ENCODE data around the gene WDR26.
"Not testable (repeated sequence)": the region's sequence is repeated elsewhere in the genome, so short reads cannot be mapped to it uniquely, and the experiment has no call there.

WDR26 gene

GRCh38 chr1:224375059-224375458, 59.5 kb downstream of the WDR26 start:
- H3K9me3 ChIP-seq (ENCODE audit: control insufficient read depth in 2 of 2, low read length in 2 of 2), result no peaks in the 10 kb centered on the region
- H3K36me3 ChIP-seq (ENCODE audit: control insufficient read depth in 2 of 2, insufficient read depth in 2 of 2, low read length in 2 of 2), result peaks cover 33 to 50% of the 10 kb centered on the region in 2 donors
- H3K27me3 ChIP-seq (ENCODE audit: control insufficient read depth in 1 of 2, insufficient read depth in 2 of 2, low read length in 2 of 2), result no peaks in the 10 kb centered on the region
- H3K27ac ChIP-seq (ENCODE audit: low read length), result no peak overlapping the region
- peaks cover 10% of the 10 kb centered on the region for H3K4me1 ChIP-seq (ENCODE audit: control insufficient read depth, insufficient read depth, low read length)
- H3K4me3 ChIP-seq (ENCODE audit: low read length in 2 of 2), result no peak overlapping the region
- no peak overlapping the region for H3K9ac ChIP-seq (ENCODE audit: low read length in 2 of 2)

GRCh38 chr1:224373008-224373590, 61.5 kb downstream of the WDR26 start:
- Histone ChIP-seq H3K27ac (ENCODE audit: low read length) (no peak overlapping the region), H3K9ac (ENCODE audit: low read length in 2 of 2) (no peak overlapping the region), H3K36me3 (ENCODE audit: control insufficient read depth in 2 of 2, insufficient read depth in 2 of 2, low read length in 2 of 2) (peaks cover 42 to 45% of the 10 kb centered on the region in 2 donors), H3K27me3 (ENCODE audit: control insufficient read depth in 1 of 2, insufficient read depth in 2 of 2, low read length in 2 of 2) (no peaks in the 10 kb centered on the region), H3K4me1 (ENCODE audit: control insufficient read depth, insufficient read depth, low read length) (peaks cover 10% of the 10 kb centered on the region), H3K4me3 (ENCODE audit: low read length in 2 of 2) (no peak overlapping the region), H3K9me3 (ENCODE audit: control insufficient read depth in 2 of 2, low read length in 2 of 2) (no peaks in the 10 kb centered on the region)

- no peak overlapping the region for H3K9ac ChIP-seq (ENCODE audit: low read length in 2 of 2)
- no peaks in the 10 kb centered on the region for H3K4me1 ChIP-seq (ENCODE audit: control insufficient read depth, insufficient read depth, low read length)
- H3K4me3 ChIP-seq (ENCODE audit: low read length in 2 of 2), result no peak overlapping the region
- peaks cover 26 to 33% of the 10 kb centered on the region in 2 donors for H3K36me3 ChIP-seq (ENCODE audit: control insufficient read depth in 2 of 2, insufficient read depth in 2 of 2, low read length in 2 of 2)
- no peak overlapping the region for H3K27ac ChIP-seq (ENCODE audit: low read length)
- H3K27me3 ChIP-seq (ENCODE audit: control insufficient read depth in 1 of 2, insufficient read depth in 2 of 2, low read length in 2 of 2), result no peaks in the 10 kb centered on the region
- no peaks in the 10 kb centered on the region for H3K9me3 ChIP-seq (ENCODE audit: control insufficient read depth in 2 of 2, low read length in 2 of 2)
Measured at GRCh38 chr1:224368409-224368808, 66.2 kb downstream of the WDR26 start.

GRCh38 chr1:224359207-224359606, 75.4 kb downstream of the WDR26 start:
- Histone ChIP-seq H3K4me1 (ENCODE audit: control insufficient read depth, insufficient read depth, low read length) (peaks cover 6% of the 10 kb centered on the region), H3K36me3 (ENCODE audit: control insufficient read depth in 2 of 2, insufficient read depth in 2 of 2, low read length in 2 of 2) (peaks cover 0 to 2% of the 10 kb centered on the region in 2 donors), H3K9ac (ENCODE audit: low read length in 2 of 2) (no peak overlapping the region), H3K27ac (ENCODE audit: low read length) (no peak overlapping the region), H3K9me3 (ENCODE audit: control insufficient read depth in 2 of 2, low read length in 2 of 2) (no peaks in the 10 kb centered on the region), H3K27me3 (ENCODE audit: control insufficient read depth in 1 of 2, insufficient read depth in 2 of 2, low read length in 2 of 2) (no peaks in the 10 kb centered on the region), H3K4me3 (ENCODE audit: low read length in 2 of 2) (no peak overlapping the region)

GRCh38 chr1:224358237-224358636, 76.4 kb downstream of the WDR26 start:
- Histone ChIP-seq H3K36me3 (ENCODE audit: control insufficient read depth in 2 of 2, insufficient read depth in 2 of 2, low read length in 2 of 2) (no peaks in the 10 kb centered on the region), H3K27ac (ENCODE audit: low read length) (no peak overlapping the region), H3K9me3 (ENCODE audit: control insufficient read depth in 2 of 2, low read length in 2 of 2) (no peaks in the 10 kb centered on the region), H3K9ac (ENCODE audit: low read length in 2 of 2) (peak overlapping the region; percentile 36 to 84), H3K4me1 (ENCODE audit: control insufficient read depth, insufficient read depth, low read length) (peaks cover 6% of the 10 kb centered on the region), H3K27me3 (ENCODE audit: control insufficient read depth in 1 of 2, insufficient read depth in 2 of 2, low read length in 2 of 2) (no peaks in the 10 kb centered on the region), H3K4me3 (ENCODE audit: low read length in 2 of 2) (peak overlapping the region; percentile 81 to 89)

- Histone ChIP-seq H3K9ac (ENCODE audit: low read length in 2 of 2) (peak overlapping the region; percentile 81 to 84), H3K4me1 (ENCODE audit: control insufficient read depth, insufficient read depth, low read length) (peaks cover 6% of the 10 kb centered on the region), H3K9me3 (ENCODE audit: control insufficient read depth in 2 of 2, low read length in 2 of 2) (no peaks in the 10 kb centered on the region), H3K27me3 (ENCODE audit: control insufficient read depth in 1 of 2, insufficient read depth in 2 of 2, low read length in 2 of 2) (no peaks in the 10 kb centered on the region), H3K27ac (ENCODE audit: low read length) (peak overlapping the region; percentile 77), H3K36me3 (ENCODE audit: control insufficient read depth in 2 of 2, insufficient read depth in 2 of 2, low read length in 2 of 2) (no peaks in the 10 kb centered on the region), H3K4me3 (ENCODE audit: low read length in 2 of 2) (peak overlapping the region; percentile 81 to 89)
Measured at GRCh38 chr1:224357626-224358124, 76.9 kb downstream of the WDR26 start.

- H3K36me3 ChIP-seq (ENCODE audit: control insufficient read depth in 2 of 2, insufficient read depth in 2 of 2, low read length in 2 of 2), result no peaks in the 10 kb centered on the region
Measured at GRCh38 chr1:224356685-224357625, 77.6 kb downstream of the WDR26 start, which contains the start of gene CNIH4. Gene CNIH4 (plus strand): TSS chr1:224356879. CDS start chr1:224356925, 46 bp downstream.

GRCh38 chr1:224353975-224354925, 80.3 kb downstream of the WDR26 start:
- Histone ChIP-seq H3K27ac (ENCODE audit: low read length) (no peak overlapping the region), H3K9me3 (ENCODE audit: control insufficient read depth in 2 of 2, low read length in 2 of 2) (no peaks in the 10 kb centered on the region), H3K27me3 (ENCODE audit: control insufficient read depth in 1 of 2, insufficient read depth in 2 of 2, low read length in 2 of 2) (no peaks in the 10 kb centered on the region), H3K4me1 (ENCODE audit: control insufficient read depth, insufficient read depth, low read length) (peaks cover 6% of the 10 kb centered on the region), H3K9ac (ENCODE audit: low read length in 2 of 2) (no peak overlapping the region), H3K36me3 (ENCODE audit: control insufficient read depth in 2 of 2, insufficient read depth in 2 of 2, low read length in 2 of 2) (no peaks in the 10 kb centered on the region), H3K4me3 (ENCODE audit: low read length in 2 of 2) (no peak overlapping the region)

More at GRCh38 chr1:224356685-224357625, 77.6 kb downstream of the WDR26 start, which contains the start of gene CNIH4:
- Histone ChIP-seq H3K4me1 (ENCODE audit: control insufficient read depth, insufficient read depth, low read length) (peaks cover 6% of the 10 kb centered on the region), H3K27me3 (ENCODE audit: control insufficient read depth in 1 of 2, insufficient read depth in 2 of 2, low read length in 2 of 2) (no peaks in the 10 kb centered on the region), H3K9ac (ENCODE audit: low read length in 2 of 2) (peak within 1 kb of the TSS; percentile 81 to 84), H3K9me3 (ENCODE audit: control insufficient read depth in 2 of 2, low read length in 2 of 2) (no peaks in the 10 kb centered on the region), H3K27ac (ENCODE audit: low read length) (peak within 1 kb of the TSS; percentile 77), H3K4me3 (ENCODE audit: low read length in 2 of 2) (peak within 1 kb of the TSS; percentile 81 to 89)

- not testable (repeated sequence) for H3K9me3 ChIP-seq (ENCODE audit: control insufficient read depth in 2 of 2, low read length in 2 of 2); H3K4me3 ChIP-seq (ENCODE audit: low read length in 2 of 2); H3K27ac ChIP-seq (ENCODE audit: low read length); H3K27me3 ChIP-seq (ENCODE audit: control insufficient read depth in 1 of 2, insufficient read depth in 2 of 2, low read length in 2 of 2); H3K36me3 ChIP-seq (ENCODE audit: control insufficient read depth in 2 of 2, insufficient read depth in 2 of 2, low read length in 2 of 2); H3K9ac ChIP-seq (ENCODE audit: low read length in 2 of 2); H3K4me1 ChIP-seq (ENCODE audit: control insufficient read depth, insufficient read depth, low read length)
Measured at GRCh38 chr1:224352436-224353085, 82.0 kb downstream of the WDR26 start.

- not testable (repeated sequence) for H3K4me3 ChIP-seq (ENCODE audit: low read length in 2 of 2); H3K9me3 ChIP-seq (ENCODE audit: control insufficient read depth in 2 of 2, low read length in 2 of 2); H3K27ac ChIP-seq (ENCODE audit: low read length); H3K9ac ChIP-seq (ENCODE audit: low read length in 2 of 2); H3K36me3 ChIP-seq (ENCODE audit: control insufficient read depth in 2 of 2, insufficient read depth in 2 of 2, low read length in 2 of 2); H3K4me1 ChIP-seq (ENCODE audit: control insufficient read depth, insufficient read depth, low read length); H3K27me3 ChIP-seq (ENCODE audit: control insufficient read depth in 1 of 2, insufficient read depth in 2 of 2, low read length in 2 of 2)
Measured at GRCh38 chr1:224349716-224350115, 84.9 kb downstream of the WDR26 start.
